ENCODE measurements around the gene SEBOX.
A peak's percentile ranks its signal among the peaks of the same experiment; 100 is the strongest.

The SEBOX gene

DNA sequence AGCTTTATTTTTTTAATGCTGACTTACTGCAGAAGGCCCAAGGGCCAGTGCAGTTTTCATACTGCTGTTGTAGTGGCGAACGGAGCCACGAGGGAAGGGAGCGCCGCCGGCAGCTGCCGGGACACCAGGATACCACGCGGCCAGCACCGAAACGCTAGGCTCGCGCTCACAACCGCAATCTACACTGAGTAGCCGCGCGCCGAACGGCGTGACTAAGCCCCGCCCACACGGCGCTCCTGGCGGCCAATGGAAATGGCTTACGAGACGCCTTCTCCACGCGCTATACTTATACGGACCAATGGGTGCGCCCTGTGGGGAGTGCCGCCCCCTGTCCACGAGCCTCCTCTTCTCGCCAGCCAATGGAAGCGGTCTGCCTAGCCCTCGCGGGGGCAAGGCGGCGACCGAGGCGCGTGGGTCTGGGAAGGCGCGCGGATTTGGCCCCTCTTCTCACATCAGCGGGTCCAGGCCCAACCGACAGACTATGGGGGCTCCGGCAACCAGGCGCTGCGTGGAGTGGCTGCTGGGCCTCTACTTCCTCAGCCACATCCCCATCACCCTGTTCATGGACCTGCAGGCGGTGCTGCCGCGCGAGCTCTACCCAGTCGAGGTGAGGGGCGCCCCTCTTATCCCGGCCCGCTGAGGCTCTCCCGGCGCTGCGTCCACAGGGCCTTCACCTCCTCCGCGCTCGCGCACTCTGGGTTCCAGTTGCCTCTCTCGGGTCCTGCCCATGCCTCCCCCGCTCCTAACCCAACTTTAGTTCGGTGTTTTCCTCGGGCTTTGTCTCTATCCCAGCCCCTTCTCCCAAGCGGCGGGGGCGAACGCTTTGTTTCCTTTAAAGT lies 46.0 kb downstream of the SEBOX start, which contains the start of gene TMEM97 (continued):
- TF ChIP-seq, protein P1, sequence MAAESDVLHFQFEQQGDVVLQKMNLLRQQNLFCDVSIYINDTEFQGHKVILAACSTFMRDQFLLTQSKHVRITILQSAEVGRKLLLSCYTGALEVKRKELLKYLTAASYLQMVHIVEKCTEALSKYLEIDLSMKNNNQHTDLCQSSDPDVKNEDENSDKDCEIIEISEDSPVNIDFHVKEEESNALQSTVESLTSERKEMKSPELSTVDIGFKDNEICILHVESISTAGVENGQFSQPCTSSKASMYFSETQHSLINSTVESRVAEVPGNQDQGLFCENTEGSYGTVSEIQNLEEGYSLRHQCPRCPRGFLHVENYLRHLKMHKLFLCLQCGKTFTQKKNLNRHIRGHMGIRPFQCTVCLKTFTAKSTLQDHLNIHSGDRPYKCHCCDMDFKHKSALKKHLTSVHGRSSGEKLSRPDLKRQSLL (tag by site-specific recombination; IDR thresholded peaks at IDR 0.05) = no peak
- TF ChIP-seq ZNF501 (tag by site-specific recombination; IDR thresholded peaks at IDR 0.05) (peak; percentile 93), KLF10 (tag by site-specific recombination; IDR thresholded peaks at IDR 0.05) (peak; percentile 91)

DNA sequence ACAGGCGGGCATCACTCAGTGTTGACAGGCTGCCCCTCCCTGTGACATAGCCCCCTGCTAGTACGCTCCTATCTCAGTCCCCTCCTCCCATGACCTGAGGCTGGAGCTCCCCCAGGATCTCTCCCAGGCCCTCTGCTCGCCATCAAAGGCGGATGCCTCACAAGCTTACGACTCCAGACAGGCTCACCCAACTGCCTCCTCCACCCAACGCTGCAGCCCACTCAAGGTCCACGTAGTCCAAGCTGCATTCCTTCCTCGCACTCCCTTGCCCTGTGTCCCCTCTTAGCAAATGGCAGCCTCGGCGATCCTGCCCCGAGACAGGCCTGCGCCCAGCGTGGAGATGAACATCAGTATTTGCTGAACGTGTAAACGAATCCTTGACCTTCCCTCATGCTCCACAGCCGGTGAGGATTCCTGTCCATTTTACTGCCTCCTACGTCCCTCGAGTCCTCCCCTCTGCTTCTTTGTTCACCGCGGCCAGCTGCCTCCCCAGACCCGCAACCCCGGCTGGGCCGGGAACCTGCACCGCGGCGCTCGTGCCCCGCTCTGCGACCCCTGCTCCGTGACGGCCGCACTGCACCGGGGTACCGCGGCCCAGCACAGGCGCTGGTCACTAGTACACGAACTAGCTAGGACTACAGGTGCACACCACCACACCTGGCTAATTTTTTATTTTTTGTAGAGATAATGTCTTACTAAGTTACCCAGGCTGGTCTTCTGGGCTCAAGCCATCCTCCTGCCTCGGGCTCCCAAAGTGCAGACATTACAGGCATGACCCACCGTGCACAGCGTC lies 46.8 kb downstream of the SEBOX start:
- peaks cover 10% of the 10 kb centered on the region for H3K4me1 ChIP-seq (ENCODE audit: control insufficient read depth, insufficient read depth, low read length)
- POLR2A ChIA-PET = interaction anchor here (1.0 to 6.2 kb wide), 5 partner anchors 10 to 69 kb away, joined by 3 to 40 read pairs (median 3); partner anchors contain the start of genes IFT20 and TNFAIP1
- CTCF ChIA-PET = interaction anchor here (1.8 kb wide), 1 partner anchor 66 kb away, joined by 9 read pairs; no protein-coding TSS in a partner anchor
- no peak overlapping the region; the same call in 1 of the 2 replicates for H3K27ac ChIP-seq (ENCODE audit: extremely low read depth, low read depth, low read length)
- TF ChIP-seq ZNF155 (tag by site-specific recombination; IDR thresholded peaks at IDR 0.05) (no peak), EGR2 (tag by site-specific recombination; IDR thresholded peaks at IDR 0.05; ENCODE audit: low read depth) (0 out of 2 replicates have a peak, but pooled peaks have one; percentile 36), ZNF707 (tag by site-specific recombination; IDR thresholded peaks at IDR 0.05) (no peak), ZNF341 (tag by site-specific recombination; IDR thresholded peaks at IDR 0.05; ENCODE audit: low read depth) (peak; percentile 50; the same call in 1 of the 2 replicates), ZNF548 (tag by site-specific recombination; IDR thresholded peaks at IDR 0.05) (no peak), ZNF350 (tag by site-specific recombination; IDR thresholded peaks at IDR 0.05) (no peak), ZFHX2 (tag by site-specific recombination; conservative IDR thresholded peaks at IDR 0.05) (peak; percentile 50), ZNF629 (tag by site-specific recombination; IDR thresholded peaks at IDR 0.05) (no peak), ZNF302 (tag by site-specific recombination; IDR thresholded peaks at IDR 0.05; ENCODE audit: low read depth) (no peak), ZNF654 (tag by site-specific recombination; IDR thresholded peaks at IDR 0.05; ENCODE audit: low read depth) (no peak)
- TF ChIP-seq, protein P2, sequence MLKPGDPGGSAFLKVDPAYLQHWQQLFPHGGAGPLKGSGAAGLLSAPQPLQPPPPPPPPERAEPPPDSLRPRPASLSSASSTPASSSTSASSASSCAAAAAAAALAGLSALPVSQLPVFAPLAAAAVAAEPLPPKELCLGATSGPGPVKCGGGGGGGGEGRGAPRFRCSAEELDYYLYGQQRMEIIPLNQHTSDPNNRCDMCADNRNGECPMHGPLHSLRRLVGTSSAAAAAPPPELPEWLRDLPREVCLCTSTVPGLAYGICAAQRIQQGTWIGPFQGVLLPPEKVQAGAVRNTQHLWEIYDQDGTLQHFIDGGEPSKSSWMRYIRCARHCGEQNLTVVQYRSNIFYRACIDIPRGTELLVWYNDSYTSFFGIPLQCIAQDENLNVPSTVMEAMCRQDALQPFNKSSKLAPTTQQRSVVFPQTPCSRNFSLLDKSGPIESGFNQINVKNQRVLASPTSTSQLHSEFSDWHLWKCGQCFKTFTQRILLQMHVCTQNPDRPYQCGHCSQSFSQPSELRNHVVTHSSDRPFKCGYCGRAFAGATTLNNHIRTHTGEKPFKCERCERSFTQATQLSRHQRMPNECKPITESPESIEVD (tag by site-specific recombination; IDR thresholded peaks at IDR 0.05) = no peak
- H3K9me3 ChIP-seq (ENCODE audit: control insufficient read depth, insufficient read depth, low read depth, low read length) = no peaks in the 10 kb centered on the region
- H3K4me3 ChIP-seq (ENCODE audit: low read depth, low read length) = peak overlapping the region; percentile 35
- peaks cover 3 to 12% of the 10 kb centered on the region in 2 experiments; a peak in 2 of 3 replicates for H3K36me3 ChIP-seq (ENCODE audit: control insufficient read depth in 2 of 2, insufficient read depth in 1 of 2, low read length in 2 of 2)

DNA sequence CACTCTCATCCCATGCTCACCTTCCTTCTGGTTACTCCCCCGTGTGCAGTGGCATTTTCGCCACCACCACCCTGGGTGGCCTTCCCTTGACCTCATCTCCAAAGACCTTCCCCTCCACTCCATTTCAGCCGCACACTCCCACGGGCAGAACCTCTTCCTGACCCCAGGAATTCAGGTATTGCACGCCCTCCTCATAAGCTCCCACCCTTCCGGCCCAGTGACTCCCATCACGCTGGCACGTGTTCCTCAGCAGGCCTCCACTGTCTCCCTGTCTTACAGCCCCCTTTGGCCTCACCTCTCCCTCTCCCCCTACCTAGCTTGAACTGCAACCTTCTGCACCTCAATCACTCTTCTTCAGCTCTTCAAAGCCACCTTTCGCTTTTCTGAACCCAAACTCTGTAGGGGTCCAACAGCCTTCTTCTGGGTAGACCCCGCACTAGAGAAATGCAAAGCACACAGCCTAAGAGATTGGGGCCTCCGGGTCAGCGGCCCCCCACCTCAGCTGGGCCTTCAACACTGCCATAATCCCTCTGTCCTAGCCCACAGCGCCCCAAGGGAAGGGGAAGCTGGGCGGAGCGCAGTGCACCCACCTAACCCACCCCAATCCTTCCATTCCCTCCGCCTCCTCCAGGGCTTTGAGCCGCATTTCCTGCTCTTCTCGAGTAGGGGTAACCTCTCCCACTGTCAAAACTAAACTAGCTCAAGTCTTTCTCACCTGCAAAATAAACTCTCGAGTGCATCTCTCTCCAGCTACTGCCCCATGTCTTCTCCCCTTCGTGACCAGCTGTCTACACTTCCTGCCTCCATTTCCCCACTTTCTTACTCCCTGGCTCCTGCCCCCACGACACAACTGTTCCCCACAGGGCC lies 47.7 kb downstream of the SEBOX start:
- Histone ChIP-seq H3K9me3 (ENCODE audit: control insufficient read depth, insufficient read depth, low read depth, low read length) (no peaks in the 10 kb centered on the region), H3K36me3 (ENCODE audit: control insufficient read depth in 2 of 2, insufficient read depth in 1 of 2, low read length in 2 of 2) (peaks cover 3 to 12% of the 10 kb centered on the region in 2 experiments; a peak in 2 of 3 replicates), H3K27ac (ENCODE audit: extremely low read depth, low read depth, low read length) (no peak overlapping the region), H3K4me1 (ENCODE audit: control insufficient read depth, insufficient read depth, low read length) (peaks cover 11% of the 10 kb centered on the region), H3K4me3 (ENCODE audit: low read depth, low read length) (no peak overlapping the region)
- POLR2A ChIA-PET = interaction anchor here (1.0 to 6.2 kb wide), 2 partner anchors 18 to 68 kb away, joined by 3 to 40 read pairs; partner anchors contain the start of genes IFT20 and TNFAIP1
- CTCF ChIA-PET = interaction anchor here (0.6 to 1.8 kb wide), 2 partner anchors 66 to 166 kb away, joined by 3 to 9 read pairs; no protein-coding TSS in a partner anchor
- TF ChIP-seq, protein P3, sequence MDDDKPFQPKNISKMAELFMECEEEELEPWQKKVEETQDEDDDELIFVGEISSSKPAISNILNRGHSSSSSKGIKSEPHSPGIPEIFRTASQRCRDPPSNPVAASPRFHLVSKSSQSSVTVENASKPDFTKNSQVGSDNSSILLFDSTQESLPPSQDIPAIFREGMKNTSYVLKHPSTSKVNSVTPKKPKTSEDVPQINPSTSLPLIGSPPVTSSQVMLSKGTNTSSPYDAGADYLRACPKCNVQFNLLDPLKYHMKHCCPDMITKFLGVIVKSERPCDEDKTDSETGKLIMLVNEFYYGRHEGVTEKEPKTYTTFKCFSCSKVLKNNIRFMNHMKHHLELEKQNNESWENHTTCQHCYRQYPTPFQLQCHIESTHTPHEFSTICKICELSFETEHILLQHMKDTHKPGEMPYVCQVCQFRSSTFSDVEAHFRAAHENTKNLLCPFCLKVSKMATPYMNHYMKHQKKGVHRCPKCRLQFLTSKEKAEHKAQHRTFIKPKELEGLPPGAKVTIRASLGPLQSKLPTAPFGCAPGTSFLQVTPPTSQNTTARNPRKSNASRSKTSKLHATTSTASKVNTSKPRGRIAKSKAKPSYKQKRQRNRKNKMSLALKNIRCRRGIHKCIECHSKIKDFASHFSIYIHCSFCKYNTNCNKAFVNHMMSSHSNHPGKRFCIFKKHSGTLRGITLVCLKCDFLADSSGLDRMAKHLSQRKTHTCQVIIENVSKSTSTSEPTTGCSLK (tag by site-specific recombination; IDR thresholded peaks at IDR 0.05) = no peak
- TF ChIP-seq SALL2 (tag by site-specific recombination; IDR thresholded peaks at IDR 0.05; ENCODE audit: borderline replicate concordance) = no peak
- TF ChIP-seq ZNF239 (tag by site-specific recombination; IDR thresholded peaks at IDR 0.05) = no peak
- TF ChIP-seq ZNF366 (tag by site-specific recombination; conservative IDR thresholded peaks at IDR 0.05) = no peak
- no peak for TF ChIP-seq ZNF654 (tag by site-specific recombination; IDR thresholded peaks at IDR 0.05; ENCODE audit: low read depth)
- TF ChIP-seq ZSCAN16 (tag by site-specific recombination; IDR thresholded peaks at IDR 0.05) = no peak
- no peak for TF ChIP-seq ZNF416 (tag by site-specific recombination; IDR thresholded peaks at IDR 0.05)
- no peak for TF ChIP-seq GFI1B (tag by site-specific recombination; IDR thresholded peaks at IDR 0.05)
- no peak for TF ChIP-seq ZNF274 (IDR thresholded peaks at IDR 0.05; ENCODE audit: low read length)
- TF ChIP-seq ZNF274 (tag by site-specific recombination; IDR thresholded peaks at IDR 0.05; ENCODE audit: borderline replicate concordance) = no peak

Data from HEK293 (cell line).